LNCAP (cell line): Measurements from ENCODE around the gene PPP6C.

Experiments
- TF ChIP-seq, protein P1 (sequence below): fragments of 450-650 bp; IDR thresholded peaks from 2 replicates; pipeline ENCODE4 v1.5.1; 2017; ENCODE audit warnings: mild to moderate bottlenecking

Gene PPP6C

DNA sequence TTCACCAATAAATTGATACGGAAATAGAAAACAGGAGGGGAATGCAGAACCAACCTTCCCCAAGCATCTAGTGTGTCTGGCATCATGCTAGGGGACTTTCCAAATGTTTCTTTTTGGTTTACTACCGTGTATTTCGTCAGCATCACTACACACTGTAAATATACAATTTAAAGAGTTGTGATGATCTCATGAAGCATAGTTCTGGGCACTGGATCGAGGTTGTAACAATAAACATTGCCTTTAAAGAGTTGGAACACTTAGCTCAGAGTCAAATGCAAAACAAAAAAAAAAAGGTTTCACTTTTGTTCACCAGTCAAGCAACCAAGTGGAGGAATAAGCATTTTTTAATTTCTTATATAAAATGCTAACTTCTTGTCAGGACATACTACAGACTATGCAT, 43.4 kb downstream of the PPP6C start:
- TF ChIP-seq, protein P1, sequence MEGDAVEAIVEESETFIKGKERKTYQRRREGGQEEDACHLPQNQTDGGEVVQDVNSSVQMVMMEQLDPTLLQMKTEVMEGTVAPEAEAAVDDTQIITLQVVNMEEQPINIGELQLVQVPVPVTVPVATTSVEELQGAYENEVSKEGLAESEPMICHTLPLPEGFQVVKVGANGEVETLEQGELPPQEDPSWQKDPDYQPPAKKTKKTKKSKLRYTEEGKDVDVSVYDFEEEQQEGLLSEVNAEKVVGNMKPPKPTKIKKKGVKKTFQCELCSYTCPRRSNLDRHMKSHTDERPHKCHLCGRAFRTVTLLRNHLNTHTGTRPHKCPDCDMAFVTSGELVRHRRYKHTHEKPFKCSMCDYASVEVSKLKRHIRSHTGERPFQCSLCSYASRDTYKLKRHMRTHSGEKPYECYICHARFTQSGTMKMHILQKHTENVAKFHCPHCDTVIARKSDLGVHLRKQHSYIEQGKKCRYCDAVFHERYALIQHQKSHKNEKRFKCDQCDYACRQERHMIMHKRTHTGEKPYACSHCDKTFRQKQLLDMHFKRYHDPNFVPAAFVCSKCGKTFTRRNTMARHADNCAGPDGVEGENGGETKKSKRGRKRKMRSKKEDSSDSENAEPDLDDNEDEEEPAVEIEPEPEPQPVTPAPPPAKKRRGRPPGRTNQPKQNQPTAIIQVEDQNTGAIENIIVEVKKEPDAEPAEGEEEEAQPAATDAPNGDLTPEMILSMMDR = no peak

DNA sequence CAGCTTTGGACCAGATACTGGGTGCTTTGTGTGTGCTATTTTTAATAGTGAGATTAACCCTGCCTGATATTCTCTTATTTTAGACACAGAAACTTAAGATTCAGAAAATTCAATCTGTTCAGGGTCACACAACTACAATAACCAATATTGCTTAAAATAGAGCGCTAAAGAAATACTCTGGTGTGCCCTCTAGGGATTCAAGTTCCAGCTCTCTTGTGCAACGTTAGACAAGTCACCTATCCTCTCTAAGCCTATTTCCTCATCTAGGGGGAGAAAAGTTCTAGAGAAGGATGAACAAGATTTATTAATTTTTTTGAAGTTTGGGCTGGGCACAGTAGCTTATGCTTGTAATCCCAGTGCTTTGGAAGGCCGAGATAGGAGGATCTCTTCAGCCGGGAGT, 44.2 kb downstream of the PPP6C start:
- TF ChIP-seq, protein P1 = no peak

DNA sequence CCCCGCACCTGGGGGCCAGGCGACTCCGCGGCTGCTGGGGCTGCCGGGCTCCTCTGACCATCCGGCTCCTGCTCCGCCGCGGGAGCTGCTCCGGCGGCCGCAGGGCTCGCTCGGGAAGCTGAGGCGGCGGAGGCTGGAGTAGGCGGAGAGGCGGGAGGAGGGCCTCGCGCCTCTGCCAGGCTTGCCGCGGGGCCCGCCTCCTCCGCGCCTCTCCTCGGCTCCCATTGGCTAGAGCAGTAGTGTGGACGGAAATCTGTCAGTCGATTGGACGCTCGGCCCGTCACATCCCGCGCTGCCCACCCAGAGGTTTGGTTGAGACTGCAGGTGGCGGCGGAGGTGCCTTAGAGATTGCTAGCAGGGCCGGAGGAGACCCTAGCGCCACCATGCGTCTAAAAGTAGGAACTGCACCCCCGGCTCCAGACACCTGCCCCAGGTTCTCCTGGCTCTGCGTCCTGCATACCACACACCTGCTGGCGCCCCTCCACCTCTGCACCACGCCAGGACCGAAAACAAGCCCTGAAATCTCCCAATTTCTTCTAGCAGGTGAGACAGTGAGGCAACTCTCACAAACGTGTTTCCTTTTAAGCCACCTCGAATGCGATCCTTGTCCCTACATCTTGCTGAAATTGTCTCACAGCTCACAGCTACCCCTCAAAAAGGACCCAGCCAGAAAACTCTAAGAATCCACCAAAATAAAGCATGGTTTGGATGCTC, 46.1 kb downstream of the PPP6C start, which contains the start of gene SCAI:
Gene SCAI (minus strand): TSS at position 152 of the 714 bp plus-strand sequence. CDS start 91 bp downstream, at position 61.
- TF ChIP-seq, protein P1 = peak; percentile 93

DNA sequence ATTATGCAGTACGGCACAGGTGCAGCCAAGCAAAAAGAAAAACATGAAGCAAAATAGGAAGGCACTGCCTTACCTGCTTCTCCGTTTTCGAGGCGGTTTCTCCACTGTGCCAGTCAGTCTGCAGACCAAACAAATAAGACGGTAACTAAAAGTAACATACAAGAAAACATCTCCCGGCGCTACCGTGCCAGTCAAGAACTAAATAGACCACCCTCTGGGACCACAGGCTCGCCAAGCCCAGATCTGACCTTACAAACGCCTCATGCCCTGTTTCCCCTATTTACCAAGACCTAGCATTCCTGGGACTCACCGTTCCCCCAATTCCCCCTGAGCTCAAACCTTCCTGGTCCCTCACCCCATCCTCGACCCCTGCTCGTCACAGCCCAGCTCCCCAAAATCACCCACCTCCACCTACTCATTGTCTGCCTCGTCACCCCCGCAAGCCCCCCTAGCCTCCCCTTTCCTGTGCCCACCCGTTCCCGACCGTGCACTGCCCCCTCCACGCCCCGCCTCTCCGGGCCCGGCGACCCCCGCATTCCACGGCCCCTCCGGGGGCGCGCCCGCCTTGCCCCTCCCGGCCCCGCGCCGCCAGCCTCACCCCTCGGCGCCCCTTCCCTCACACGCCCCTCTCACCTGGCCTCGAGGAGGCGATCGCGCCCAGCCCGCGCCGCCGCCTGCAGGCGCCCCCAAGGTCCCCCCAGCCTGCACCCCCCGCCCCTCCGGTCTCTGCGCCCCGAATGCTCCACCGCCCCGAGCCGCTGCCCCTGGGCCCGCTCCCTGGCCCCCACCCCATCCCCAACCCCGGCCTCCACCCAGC, 46.8 kb downstream of the PPP6C start:
- TF ChIP-seq, protein P1 = no peak

DNA sequence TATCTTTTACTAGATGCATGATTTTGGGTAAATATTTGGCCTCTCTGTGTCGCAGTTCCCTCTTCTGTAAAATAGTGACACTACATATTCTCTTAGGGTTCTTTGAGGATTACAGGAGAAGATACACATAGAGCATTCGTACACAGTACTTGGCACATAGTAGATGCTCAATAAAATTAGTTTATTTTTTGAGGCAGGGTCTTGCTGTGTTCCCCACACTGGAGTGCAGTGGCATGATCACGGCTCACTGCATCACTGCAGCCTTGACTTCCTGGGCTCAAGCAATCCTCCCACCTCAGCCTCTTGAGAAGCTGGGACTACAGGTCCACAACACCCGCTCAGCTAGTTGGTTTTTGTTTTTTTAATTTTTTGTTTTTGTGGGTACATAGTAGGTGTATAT, 47.9 kb downstream of the PPP6C start:
- TF ChIP-seq, protein P1 = no peak

DNA sequence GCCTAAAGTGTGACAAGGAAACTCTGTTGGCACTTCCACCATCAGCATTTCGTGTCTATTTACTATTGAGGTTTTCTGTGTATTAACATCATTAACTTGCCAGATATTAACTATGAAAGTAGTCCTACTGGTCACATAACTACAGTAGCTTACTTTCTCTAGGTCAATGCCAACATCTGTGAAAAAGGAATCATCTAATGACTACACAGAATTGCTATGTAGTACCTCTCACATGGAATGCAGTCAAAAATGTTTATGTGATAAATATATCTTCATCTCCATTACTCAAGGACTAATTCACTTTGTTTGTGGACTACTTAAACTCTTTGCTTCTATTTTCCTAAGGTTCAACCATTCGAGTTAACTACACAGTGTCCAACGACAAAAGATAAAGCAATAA, 48.4 kb downstream of the PPP6C start:
- TF ChIP-seq, protein P1 = no peak

DNA sequence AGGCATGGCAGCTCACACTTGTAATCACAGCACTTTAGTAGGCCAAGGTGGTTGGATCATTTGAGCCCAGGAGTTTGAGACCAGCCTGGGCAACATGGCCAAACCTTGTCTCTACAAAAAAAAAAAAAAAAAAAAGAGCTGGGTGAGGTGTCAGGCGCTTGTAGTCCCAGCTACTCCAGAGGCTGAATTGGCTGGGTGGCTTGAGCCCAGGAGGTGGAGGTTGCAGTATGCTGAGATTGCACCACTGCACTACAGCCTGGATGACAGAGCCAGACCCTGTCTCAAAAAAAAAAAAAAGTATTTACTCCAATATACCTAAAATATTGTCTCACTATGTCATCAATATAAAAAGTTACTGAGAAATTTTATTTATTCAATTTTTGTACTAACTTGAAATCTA, 49.0 kb downstream of the PPP6C start:
- TF ChIP-seq, protein P1 = no peak
